LNCAP (cell line): Measurements from ENCODE around the gene FGF6.

Experiments used
- CTCF ChIP-seq: fragments of 450-650 bp; IDR thresholded peaks from 2 replicates; pipeline ENCODE4 v1.5.1; 2017; ENCODE audit warnings: mild to moderate bottlenecking

Gene FGF6

GRCh38 chr12:4443616-4444015 is 2.0 kb downstream of the FGF6 start:
- no peak for TF ChIP-seq CTCF

GRCh38 chr12:4441355-4442335 is 4.0 kb downstream of the FGF6 start:
- TF ChIP-seq CTCF, result no peak

GRCh38 chr12:4440187-4440941 is 5.3 kb downstream of the FGF6 start:
- TF ChIP-seq CTCF, result no peak

GRCh38 chr12:4439736-4440135 is 5.9 kb downstream of the FGF6 start:
- TF ChIP-seq CTCF, result no peak

- TF ChIP-seq CTCF, result no peak
Observed at GRCh38 chr12:4438834-4439596, 6.6 kb downstream of the FGF6 start.

GRCh38 chr12:4435537-4435936 is 10.1 kb downstream of the FGF6 start:
- TF ChIP-seq CTCF, result no peak
